Hematopoietic multipotent progenitor cell treated with erythropoietin and hydrocortisone succinate and interleukin-3 and kit ligand, for 8 days (in vitro differentiated cells): Measurements from ENCODE around the gene CUL7.
"Not testable (repeated sequence)": the region's sequence is repeated elsewhere in the genome, so short reads cannot be mapped to it uniquely, and the experiment has no call there.

Source experiments
- DNase-seq: peaks from one replicate; pipeline ENCODE4 v3.0.0-alpha.2; 2015

CUL7 gene

DNA sequence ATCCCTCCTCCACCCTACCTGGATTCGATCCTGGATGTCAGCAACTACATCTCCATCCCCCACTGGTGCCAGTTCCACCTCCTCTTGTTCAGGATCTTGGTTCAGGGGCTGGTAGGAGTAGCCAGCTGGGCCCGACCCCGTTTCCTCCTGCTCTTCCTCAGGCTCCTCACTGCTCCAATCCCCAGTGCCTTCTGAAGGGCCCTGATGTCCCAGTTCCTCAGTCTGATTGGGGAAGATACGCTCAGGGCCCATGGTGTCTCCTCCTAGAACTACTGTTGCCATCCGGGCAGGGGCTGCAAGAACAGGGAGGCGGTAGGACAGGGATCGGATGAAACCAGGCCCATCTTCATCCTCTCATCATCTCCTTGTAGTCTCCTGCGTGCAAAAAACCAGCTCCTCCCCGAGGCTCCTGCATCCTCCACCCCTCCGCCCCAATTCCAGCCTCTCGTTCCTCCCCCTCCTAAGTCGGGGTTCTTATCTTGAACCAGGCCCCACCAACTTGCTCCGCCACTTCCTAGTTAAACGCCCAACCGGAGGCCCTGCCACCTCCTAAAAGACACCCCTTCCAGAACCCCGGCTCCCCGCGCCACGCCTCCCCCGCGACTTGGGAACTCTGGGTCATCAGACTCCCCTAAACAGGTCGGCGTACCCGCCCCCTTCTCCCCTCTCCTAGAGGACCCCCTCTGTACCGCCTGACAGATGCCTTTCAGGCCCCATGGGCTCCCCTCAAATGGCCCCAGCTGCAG, 40.4 kb downstream of the CUL7 start:
- DNase-seq, result peak; percentile 92

DNA sequence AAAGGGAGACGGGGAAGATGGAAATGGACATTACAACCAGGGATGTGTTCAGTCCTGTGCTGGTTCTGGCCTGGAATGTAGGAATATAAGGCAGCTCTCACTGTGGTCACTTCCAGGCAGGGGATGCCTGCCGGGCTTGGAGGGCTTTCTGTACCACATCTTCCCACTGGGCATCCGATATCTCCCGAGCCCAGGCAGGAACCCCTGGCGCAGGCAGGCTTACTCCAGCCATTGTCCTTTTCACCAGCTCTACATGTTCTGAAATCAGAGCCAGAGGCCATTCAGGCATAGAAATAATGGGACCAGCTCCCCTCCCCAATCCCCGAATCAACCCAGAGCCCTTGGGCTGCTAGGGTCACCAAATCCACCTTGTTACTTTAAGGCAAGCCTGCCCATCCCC, 41.3 kb downstream of the CUL7 start:
- no peak for DNase-seq

- no peak for DNase-seq
Observed at GRCh38 chr6:43011207-43011606, 42.4 kb downstream of the CUL7 start.

GRCh38 chr6:43009124-43009523, 44.5 kb downstream of the CUL7 start:
- peak; percentile 73 for DNase-seq

DNA sequence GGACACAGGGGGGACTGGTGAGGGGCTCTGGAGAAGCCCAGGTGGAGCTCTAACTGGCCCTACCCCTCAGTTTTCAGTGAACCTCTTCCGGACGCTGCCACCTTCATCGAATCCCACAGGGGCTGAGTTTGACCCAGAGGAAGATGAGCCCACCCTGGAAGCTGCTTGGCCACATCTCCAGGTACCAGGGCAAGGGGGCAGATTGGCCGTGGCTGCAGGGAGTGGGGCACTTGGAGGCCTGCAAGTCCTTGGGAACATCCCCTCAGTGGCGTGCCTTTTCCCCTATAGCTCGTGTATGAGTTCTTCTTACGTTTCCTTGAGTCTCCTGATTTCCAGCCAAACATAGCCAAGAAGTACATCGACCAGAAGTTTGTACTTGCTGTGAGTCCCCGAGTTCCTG, 46.5 kb downstream of the CUL7 start:
- DNase-seq, result no peak

DNA sequence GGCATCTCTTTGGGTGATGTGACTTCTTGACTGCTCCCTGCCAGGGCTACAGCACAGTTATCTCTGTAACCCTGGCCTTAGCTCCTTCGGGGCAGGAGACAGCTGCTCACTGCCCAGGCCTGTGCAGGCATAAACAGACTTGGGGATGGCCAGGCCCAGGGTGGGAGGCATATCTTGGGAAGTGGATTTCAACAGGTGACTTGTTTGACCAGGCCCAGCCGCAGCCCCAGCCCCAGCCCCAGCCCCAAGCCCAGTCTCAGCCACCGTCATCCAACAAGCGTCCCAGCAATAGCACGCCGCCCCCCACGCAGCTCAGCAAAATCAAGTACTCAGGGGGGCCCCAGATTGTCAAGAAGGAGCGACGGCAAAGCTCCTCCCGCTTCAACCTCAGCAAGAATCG, 47.4 kb downstream of the CUL7 start:
- no peak for DNase-seq

- no peak for DNase-seq
Observed at GRCh38 chr6:43005844-43006243, 47.8 kb downstream of the CUL7 start.

DNA sequence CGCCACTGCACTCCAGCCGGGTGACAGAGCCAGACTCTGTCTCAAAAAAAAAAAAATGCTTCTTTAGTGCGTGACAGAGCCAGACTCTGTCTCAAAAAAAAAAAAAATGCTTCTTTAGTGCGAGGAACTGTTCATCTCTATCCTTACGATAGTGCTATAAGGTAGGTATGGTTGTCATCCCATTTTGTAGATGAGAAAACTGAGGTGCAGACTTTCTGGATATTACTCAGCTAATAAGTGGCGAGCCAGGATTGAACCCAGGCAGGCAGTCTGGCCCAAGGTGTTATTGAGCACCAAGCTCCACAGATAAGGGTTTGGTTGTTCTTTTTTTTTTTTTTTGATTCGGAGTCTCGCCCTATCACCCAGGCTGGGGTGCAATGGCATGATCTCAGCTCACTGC, 51.8 kb downstream of the CUL7 start:
- DNase-seq, result no peak

DNA sequence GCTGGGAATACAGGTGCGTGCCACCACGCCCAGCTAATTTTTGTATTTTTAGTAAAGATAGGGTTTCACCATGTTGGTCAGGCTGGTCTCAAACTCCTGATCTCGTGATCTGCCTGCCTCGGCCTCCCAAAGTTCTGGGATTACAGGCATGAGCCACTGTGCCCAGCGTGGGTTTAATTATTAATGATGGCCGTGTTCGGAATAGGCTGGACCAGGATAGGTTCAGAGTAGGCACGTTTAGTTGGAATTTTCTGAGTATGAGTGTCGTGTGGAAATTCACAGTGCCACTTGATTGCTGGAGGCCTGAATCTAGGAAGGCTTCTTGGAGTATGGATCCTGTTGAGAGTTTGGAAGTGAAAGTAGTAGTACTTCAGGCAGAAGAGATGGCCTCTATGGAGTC, 55.4 kb downstream of the CUL7 start:
- DNase-seq, result not testable (repeated sequence)

GRCh38 chr6:42996513-42996912, 57.1 kb downstream of the CUL7 start:
- DNase-seq, result no peak

- no peak for DNase-seq
Observed at GRCh38 chr6:42993445-42993844, 60.2 kb downstream of the CUL7 start.

GRCh38 chr6:42989923-42990322, 63.7 kb downstream of the CUL7 start:
- no peak for DNase-seq

GRCh38 chr6:42988486-42989020, 65.1 kb downstream of the CUL7 start:
- no peak for DNase-seq
